Measurements from ENCODE around the gene FBXO17. TPM values are rescaled to one million over a fixed set of nuclear protein-coding genes. Genes with fewer than 3 reads are reported as not detected.
"Not testable (repeated sequence)": the region's sequence is repeated elsewhere in the genome, so short reads cannot be mapped to it uniquely, and the experiment has no call there.

The FBXO17 gene, protein sequence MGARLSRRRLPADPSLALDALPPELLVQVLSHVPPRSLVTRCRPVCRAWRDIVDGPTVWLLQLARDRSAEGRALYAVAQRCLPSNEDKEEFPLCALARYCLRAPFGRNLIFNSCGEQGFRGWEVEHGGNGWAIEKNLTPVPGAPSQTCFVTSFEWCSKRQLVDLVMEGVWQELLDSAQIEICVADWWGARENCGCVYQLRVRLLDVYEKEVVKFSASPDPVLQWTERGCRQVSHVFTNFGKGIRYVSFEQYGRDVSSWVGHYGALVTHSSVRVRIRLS
- polyA plus RNA-seq = not detected

DNA sequence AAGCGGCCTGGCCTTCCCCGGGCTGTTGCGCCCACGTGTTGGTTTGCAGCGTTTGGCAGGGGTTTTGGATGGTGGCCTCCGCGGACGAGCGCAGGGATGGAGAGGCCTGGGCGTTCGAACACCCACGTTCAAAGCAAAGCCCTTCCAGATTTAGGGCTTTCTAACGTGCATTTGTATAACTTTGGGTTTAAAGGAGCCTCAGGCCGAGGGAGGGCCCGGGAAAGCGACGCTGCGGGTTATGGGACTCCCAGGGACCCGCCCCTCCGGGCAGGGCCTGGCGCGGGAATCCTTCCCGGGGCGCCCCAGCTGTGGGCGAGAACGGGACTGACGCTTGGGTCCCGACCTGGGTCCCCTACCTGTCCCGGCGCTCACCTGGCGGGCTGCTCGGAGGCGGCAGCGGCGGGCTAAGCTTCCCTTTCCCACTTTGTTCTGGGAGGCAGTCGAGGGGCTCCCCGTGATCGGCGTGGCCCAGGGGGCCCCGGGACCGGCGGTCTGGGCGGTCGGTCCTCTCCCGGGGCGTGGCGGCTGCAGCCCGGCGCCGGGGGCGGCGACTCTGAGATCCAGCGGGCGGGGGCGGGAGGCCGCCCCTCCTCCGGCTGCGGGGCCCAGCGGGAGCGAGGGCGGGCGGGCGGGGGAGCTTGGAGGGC is at the start of gene FBXO17:
FBXO17 (minus strand) TSS at position 529 of the 647 bp plus-strand sequence. CDS start 25,423 bp downstream, outside the sequence.
- peak within 1 kb of the TSS in 2 of 5 donors; percentile 39 for H3K4me3 Mint-ChIP-seq
- no peak within 1 kb of the TSS for H3K27ac Mint-ChIP-seq
- H3K9me3 Mint-ChIP-seq = peaks cover 0 to 2% (median 0%) of the 10 kb centered on the region in 6 donors
- H3K4me1 Mint-ChIP-seq = peaks cover 7 to 8% of the 10 kb centered on the region in 2 donors
- peaks cover 9 to 13% (median 10%) of the 10 kb centered on the region in 3 donors for H3K27me3 Mint-ChIP-seq (ENCODE audit: low read depth in 3 of 3)
- no peaks in the 10 kb centered on the region for H3K36me3 Mint-ChIP-seq
- no peak for DNase-seq

DNA sequence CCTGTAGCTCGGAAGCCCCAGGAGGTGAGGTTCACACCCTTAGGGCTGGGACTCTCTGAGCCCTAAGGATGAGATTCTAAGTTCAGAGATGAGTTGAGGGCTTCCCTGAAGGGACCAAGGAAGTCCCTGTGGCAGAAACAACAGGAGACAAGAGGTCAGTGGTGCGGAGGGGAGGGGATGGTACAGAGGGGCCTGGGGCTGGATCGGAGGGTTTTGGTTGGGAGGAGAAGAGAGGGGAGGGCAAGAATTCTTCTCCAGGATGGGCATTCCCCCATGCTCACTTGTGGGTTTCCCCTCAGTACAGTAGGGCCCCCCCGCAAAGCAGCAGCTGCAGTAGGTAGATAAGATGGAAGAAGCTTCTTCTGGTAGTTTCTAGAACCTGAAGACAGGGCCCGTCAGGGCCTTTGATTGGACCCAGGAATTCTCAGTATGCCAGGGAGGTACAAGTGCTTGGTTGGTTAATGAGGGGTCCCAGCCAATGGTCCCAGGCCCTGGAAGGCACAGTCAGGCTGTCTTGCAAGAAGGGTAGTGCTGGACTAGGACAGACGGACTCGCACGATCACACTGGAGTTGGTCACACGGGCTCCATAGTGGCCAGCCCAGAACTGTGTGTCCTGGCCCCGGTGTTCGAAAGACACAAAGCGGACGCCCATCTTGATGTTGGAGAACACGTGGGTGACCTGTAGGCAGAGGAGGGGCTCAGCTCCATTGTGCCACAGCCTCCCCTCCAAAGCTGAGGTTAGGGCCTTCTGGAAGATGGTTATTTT is 49.5 kb upstream of the FBXO17 start:
- Mint-ChIP-seq H3K27ac (no peak overlapping the region), H3K36me3 (no peaks in the 10 kb centered on the region), H3K4me1 (no peaks in the 10 kb centered on the region), H3K4me3 (no peak overlapping the region), H3K27me3 (ENCODE audit: low read depth in 3 of 3) (peaks cover 2 to 9% (median 2%) of the 10 kb centered on the region in 3 donors), H3K9me3 (peaks cover 0 to 2% (median 0%) of the 10 kb centered on the region in 6 donors)
- DNase-seq = no peak

DNA sequence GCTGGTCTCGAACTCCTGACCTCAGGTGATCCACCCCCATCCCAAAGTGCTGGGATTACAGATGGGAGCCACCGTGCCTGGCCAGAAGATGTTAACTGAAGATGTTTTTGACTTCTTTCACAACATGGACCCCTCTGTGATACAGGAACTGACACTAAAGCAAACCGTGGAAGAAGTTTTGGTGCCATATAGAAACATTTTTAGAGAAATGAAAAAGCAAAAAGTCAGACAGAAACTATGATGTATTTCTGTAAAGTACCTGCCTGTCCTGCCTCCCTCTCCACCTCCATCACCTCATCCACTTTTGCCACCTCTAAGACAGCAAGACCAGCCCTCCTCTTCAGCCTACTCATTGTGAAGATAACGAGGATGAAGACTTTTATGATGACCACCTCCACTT is 45.5 kb upstream of the FBXO17 start:
- no peak overlapping the region for H3K4me3 Mint-ChIP-seq

DNA sequence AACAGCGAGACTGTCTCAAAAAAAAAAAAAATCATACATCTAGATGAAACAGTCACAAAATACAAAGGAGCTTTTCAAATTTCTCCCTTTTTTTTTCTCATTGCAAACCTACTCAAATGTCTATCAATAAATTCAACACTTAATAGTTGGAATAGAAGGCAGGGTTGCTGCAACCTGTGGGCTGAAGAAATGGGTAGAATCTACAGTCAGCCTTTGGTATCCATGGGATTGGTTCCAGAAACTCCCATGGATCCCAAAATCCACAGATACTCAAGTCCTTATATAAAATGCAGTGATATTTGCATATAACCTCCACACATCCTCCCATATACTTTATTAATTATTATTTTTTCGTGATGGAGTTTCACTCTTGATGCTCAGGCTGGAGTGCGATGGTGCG is 42.1 kb upstream of the FBXO17 start:
- H3K27me3 Mint-ChIP-seq (ENCODE audit: low read depth in 3 of 3) = peaks cover 3 to 10% (median 8%) of the 10 kb centered on the region in 3 donors
- H3K27ac Mint-ChIP-seq = no peak overlapping the region
- no peaks in the 10 kb centered on the region for H3K4me1 Mint-ChIP-seq
- H3K9me3 Mint-ChIP-seq = no peaks in the 10 kb centered on the region
- no peak for DNase-seq
- H3K4me3 Mint-ChIP-seq = no peak overlapping the region
- no peaks in the 10 kb centered on the region for H3K36me3 Mint-ChIP-seq

More for the DNA sequence above, 45.5 kb upstream of the FBXO17 start:
- DNase-seq = no peak
- no peaks in the 10 kb centered on the region for H3K9me3 Mint-ChIP-seq
- H3K36me3 Mint-ChIP-seq = no peaks in the 10 kb centered on the region
- no peaks in the 10 kb centered on the region for H3K4me1 Mint-ChIP-seq
- peaks cover 3 to 7% (median 5%) of the 10 kb centered on the region in 3 donors for H3K27me3 Mint-ChIP-seq (ENCODE audit: low read depth in 3 of 3)
- no peak overlapping the region for H3K27ac Mint-ChIP-seq

DNA sequence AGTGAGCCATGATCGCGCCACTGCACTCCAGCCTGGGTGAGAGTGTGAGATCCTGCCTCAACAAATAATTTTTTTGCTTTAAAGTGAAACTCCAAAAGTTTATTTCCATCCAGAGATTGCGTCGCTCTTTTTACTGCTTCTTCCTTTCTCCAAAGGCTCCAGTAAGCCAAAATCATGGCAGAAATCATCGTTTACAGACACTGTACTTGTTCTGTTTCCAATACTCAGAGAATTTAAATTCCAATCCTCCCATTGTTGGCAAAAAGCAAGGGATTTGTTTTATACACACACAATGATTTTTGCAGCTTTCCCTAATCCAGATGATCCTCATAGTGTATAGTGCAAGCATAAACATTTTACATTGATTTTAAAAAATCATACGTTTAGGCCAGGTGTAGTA is 41.5 kb upstream of the FBXO17 start:
- H3K4me3 Mint-ChIP-seq = no peak overlapping the region
- H3K4me1 Mint-ChIP-seq = no peaks in the 10 kb centered on the region
- no peaks in the 10 kb centered on the region for H3K9me3 Mint-ChIP-seq
- peaks cover 3 to 10% (median 8%) of the 10 kb centered on the region in 3 donors for H3K27me3 Mint-ChIP-seq (ENCODE audit: low read depth in 3 of 3)
- H3K27ac Mint-ChIP-seq = no peak overlapping the region
- H3K36me3 Mint-ChIP-seq = no peaks in the 10 kb centered on the region
- no peak for DNase-seq

DNA sequence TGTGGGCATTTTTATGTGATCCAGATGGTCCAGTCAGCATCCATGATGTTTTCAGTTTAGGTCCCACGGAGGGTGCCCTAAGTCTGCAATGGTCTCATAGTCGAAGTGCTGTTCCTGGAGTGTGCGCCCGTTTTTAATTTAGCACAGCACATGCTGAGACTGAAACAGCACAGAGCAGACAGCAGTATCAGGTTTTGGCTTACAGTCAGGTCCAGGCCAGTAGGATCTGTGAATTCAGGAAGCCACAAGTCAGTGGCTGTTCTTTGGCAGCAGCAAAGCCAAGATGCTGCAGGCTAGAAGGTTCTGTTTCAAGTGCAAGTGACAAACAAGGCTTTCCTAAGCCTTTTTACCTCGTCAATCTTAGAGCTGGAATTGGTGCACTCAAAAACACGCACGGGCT is 38.5 kb upstream of the FBXO17 start:
- H3K9me3 Mint-ChIP-seq = no peaks in the 10 kb centered on the region
- H3K36me3 Mint-ChIP-seq = no peaks in the 10 kb centered on the region
- H3K4me3 Mint-ChIP-seq = no peak overlapping the region
- peaks cover 0 to 6% (median 4%) of the 10 kb centered on the region in 3 donors for H3K27me3 Mint-ChIP-seq (ENCODE audit: low read depth in 3 of 3)
- H3K27ac Mint-ChIP-seq = no peak overlapping the region
- DNase-seq = no peak
- H3K4me1 Mint-ChIP-seq = no peaks in the 10 kb centered on the region

DNA sequence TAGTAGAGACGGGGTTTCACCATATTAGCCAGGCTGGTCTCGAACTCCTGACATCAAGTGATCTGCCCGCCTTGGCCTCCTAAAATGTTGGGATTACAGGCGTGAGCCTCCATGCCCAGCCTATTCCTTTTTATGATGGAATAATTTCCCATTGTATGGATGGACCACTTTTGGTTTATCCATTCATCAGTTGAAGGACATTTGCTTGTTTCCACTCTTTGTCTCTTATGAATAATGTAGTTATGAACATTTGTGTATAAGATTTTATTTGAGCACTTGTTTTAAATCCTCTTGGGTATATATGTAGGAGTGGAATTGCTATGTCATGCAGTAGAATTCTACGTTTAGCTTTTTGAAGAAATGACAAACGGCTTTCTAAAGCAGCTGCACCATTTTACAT is 33.5 kb upstream of the FBXO17 start:
- H3K9me3 Mint-ChIP-seq = no peaks in the 10 kb centered on the region
- H3K27me3 Mint-ChIP-seq (ENCODE audit: low read depth in 3 of 3) = peaks cover 0 to 5% (median 5%) of the 10 kb centered on the region in 3 donors
- no peaks in the 10 kb centered on the region for H3K4me1 Mint-ChIP-seq
- H3K36me3 Mint-ChIP-seq = no peaks in the 10 kb centered on the region
- no peak for DNase-seq
- H3K27ac Mint-ChIP-seq = no peak overlapping the region
- no peak overlapping the region for H3K4me3 Mint-ChIP-seq

DNA sequence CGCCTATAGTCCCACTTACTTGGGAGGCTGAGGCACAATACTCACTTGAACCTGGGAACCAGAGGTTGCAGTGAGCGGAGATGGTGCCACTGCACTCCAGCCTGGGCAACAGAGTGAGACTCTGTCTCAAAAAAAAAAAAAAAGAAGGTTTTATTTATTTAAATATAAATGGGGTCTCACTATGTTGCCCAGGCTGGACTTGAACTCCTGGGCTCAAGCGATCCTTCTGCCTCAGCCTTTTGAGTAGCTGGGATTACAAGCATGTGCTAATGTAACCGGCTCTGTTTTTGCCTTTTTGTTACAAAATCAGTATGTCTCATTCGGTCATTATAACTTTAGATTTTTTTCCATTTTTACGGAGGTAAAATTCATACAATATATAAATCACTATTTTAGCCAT is 32.6 kb upstream of the FBXO17 start:
- Mint-ChIP-seq H3K27ac (no peak overlapping the region), H3K4me1 (no peaks in the 10 kb centered on the region), H3K27me3 (ENCODE audit: low read depth in 3 of 3) (peaks cover 0 to 5% (median 1%) of the 10 kb centered on the region in 3 donors), H3K4me3 (no peak overlapping the region), H3K36me3 (no peaks in the 10 kb centered on the region), H3K9me3 (no peaks in the 10 kb centered on the region)
- no peak for DNase-seq

DNA sequence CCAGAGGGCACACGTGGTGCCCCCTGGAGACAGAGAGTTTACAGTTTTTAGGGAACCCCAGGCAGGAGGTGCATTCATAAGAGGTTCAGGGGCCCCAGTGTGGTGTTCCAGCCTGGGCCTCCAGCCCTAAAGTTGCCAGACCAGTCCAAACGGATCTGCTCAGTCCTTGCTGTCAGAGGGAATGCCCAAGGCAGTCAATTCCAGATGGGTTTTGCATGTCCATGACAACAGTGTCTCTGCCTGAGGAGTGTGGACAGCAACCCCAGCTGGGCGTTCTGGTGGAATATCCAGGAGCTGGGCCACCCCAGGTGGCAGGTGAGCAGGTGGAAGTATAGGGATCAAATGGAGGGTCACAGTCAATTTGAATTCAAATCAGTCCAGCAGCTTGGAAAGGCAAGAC is 31.6 kb upstream of the FBXO17 start:
- Mint-ChIP-seq H3K27ac (no peak overlapping the region), H3K9me3 (no peaks in the 10 kb centered on the region), H3K27me3 (ENCODE audit: low read depth in 3 of 3) (peaks cover 0 to 4% (median 1%) of the 10 kb centered on the region in 3 donors), H3K4me3 (no peak overlapping the region), H3K4me1 (no peaks in the 10 kb centered on the region), H3K36me3 (no peaks in the 10 kb centered on the region)
- no peak for DNase-seq

DNA sequence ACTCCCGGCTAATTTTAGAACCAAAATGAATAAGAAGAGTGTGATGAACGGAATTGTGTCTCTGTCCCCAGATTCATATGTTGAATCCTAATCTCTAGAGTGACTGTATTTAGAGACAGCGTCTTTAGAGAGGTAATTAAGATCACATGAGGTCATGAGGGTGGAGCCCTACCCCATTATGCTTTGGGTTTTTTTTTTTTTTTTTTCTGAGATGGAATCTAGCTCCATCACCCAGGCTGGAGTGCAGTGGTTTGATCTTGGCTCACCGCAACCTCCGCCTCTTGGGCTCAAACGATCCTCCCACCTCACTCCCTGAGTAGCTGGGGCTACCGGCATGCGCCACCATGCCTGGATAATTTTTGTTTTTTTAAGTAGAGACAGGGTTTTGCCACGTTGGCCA is 28.9 kb upstream of the FBXO17 start:
- no peak for DNase-seq
- Mint-ChIP-seq H3K36me3 (no peaks in the 10 kb centered on the region), H3K27me3 (ENCODE audit: low read depth in 3 of 3) (peaks cover 1 to 4% (median 1%) of the 10 kb centered on the region in 3 donors), H3K4me1 (no peaks in the 10 kb centered on the region), H3K9me3 (peaks cover 0 to 2% (median 0%) of the 10 kb centered on the region in 6 donors), H3K27ac (peak overlapping the region in 1 of 6 donors; percentile 53), H3K4me3 (no peak overlapping the region)

DNA sequence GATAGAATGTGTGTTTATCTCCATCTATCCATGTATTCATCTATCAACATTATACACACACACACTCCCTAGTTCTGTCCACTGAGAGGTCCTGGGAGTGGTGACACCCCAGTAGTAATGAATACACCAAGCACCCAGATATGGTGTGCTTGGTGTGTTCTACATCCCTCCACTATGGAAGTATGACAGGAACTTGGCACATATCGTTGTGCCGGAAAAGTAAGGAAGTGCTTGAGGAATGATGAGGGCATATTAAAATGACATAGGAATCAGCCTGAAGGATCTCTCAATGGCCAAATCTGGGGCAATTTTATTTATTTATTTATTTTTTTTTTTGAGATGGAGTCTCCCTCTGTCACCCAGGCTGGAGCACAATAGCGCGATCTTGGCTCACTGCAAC is 28.3 kb upstream of the FBXO17 start:
- H3K4me3 Mint-ChIP-seq = no peak overlapping the region
- H3K4me1 Mint-ChIP-seq = no peaks in the 10 kb centered on the region
- H3K9me3 Mint-ChIP-seq = peaks cover 0 to 2% (median 0%) of the 10 kb centered on the region in 6 donors
- peaks cover 1 to 7% (median 4%) of the 10 kb centered on the region in 3 donors for H3K27me3 Mint-ChIP-seq (ENCODE audit: low read depth in 3 of 3)
- no peak overlapping the region for H3K27ac Mint-ChIP-seq
- no peaks in the 10 kb centered on the region for H3K36me3 Mint-ChIP-seq
- DNase-seq = no peak

DNA sequence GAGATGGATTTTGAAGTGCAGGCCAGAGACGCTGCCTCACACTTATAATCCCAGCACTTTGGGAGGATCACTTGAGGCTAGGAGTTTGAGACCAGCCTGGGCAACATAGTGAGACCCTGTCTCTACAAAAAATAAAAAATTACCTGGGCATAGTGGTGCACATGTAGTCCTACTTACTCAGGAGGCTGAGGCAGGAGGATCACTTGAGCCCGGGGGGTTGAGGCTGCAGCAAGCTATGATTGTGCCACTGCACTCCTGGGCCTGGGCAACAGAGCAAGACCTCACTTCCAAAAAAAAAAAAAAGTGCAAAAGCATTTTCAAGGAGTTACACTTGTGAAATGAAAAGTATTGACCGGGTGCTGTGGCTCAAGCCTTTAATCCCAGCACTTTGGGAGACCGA is 27.6 kb upstream of the FBXO17 start:
- H3K27ac Mint-ChIP-seq = no peak overlapping the region
- H3K36me3 Mint-ChIP-seq = no peaks in the 10 kb centered on the region
- H3K4me1 Mint-ChIP-seq = no peaks in the 10 kb centered on the region
- H3K9me3 Mint-ChIP-seq = peaks cover 0 to 2% (median 0%) of the 10 kb centered on the region in 6 donors
- no peak overlapping the region for H3K4me3 Mint-ChIP-seq
- DNase-seq = no peak
- peaks cover 1 to 7% (median 4%) of the 10 kb centered on the region in 3 donors for H3K27me3 Mint-ChIP-seq (ENCODE audit: low read depth in 3 of 3)

DNA sequence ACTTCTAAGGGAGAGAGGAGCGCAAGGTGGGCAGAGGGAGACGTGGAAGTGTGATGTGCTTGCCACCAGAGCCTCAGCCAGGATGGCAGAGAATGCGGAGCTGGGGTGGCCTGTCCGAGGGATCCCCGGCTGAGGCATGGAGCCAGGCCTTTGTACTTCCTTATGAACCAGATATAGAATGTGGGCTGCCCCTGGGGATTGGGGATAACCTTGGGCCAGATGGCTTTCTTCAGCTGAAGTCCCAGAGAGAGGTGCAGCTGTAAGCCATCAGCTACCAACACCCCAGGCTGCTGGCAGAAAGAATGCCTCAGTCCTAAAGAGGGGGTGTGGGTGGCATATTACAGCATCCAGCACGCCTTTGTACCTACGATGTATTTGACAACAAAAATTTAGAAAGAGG is 25.5 kb upstream of the FBXO17 start:
- H3K9me3 Mint-ChIP-seq = peaks cover 0 to 2% (median 0%) of the 10 kb centered on the region in 6 donors
- H3K36me3 Mint-ChIP-seq = no peaks in the 10 kb centered on the region
- H3K27ac Mint-ChIP-seq = no peak overlapping the region
- no peak for DNase-seq
- H3K27me3 Mint-ChIP-seq (ENCODE audit: low read depth in 3 of 3) = peaks cover 0 to 7% (median 1%) of the 10 kb centered on the region in 3 donors
- H3K4me1 Mint-ChIP-seq = no peaks in the 10 kb centered on the region
- no peak overlapping the region for H3K4me3 Mint-ChIP-seq

DNA sequence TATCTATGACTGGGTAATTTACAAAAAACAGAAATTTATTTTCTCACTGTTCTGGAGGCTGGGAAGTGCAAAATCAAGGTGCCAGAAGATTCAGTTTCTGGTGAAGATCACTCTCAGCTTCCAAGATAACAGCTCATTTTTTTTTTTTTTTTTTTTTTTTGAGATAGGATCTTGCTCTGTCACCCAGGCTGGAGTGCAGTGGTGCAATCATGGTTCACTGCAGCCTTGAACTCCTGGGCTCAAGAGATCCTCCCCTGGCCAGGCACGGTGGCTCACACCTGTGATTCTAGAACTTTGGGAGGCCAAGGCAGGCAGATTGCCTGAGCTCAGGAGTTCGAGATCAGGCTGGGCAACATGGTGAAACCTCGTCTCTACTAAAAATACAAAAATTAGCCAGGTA is 22.0 kb upstream of the FBXO17 start:
- H3K27me3 Mint-ChIP-seq (ENCODE audit: low read depth in 3 of 3) = peaks cover 7 to 12% (median 7%) of the 10 kb centered on the region in 3 donors
- not testable (repeated sequence) for H3K27ac Mint-ChIP-seq, H3K9me3 Mint-ChIP-seq, H3K4me1 Mint-ChIP-seq, DNase-seq, H3K36me3 Mint-ChIP-seq, H3K4me3 Mint-ChIP-seq
